HG03565 (cell line): ENCODE measurements around the gene GM2A.
"Not testable (repeated sequence)": the region's sequence is repeated elsewhere in the genome, so short reads cannot be mapped to it uniquely, and the experiment has no call there.

ENCODE experiments used
- ATAC-seq: cut with Tn5 transposase; IDR thresholded peaks from one replicate; pipeline ENCODE4 v1.9.1; 2021; ENCODE audit warnings: mild to moderate bottlenecking, moderate library complexity; ENCODE audit not compliant: unreplicated experiment

The GM2A gene

GRCh38 chr5:151227918-151228447, 25.0 kb upstream of the GM2A start:
- no peak for ATAC-seq

DNA sequence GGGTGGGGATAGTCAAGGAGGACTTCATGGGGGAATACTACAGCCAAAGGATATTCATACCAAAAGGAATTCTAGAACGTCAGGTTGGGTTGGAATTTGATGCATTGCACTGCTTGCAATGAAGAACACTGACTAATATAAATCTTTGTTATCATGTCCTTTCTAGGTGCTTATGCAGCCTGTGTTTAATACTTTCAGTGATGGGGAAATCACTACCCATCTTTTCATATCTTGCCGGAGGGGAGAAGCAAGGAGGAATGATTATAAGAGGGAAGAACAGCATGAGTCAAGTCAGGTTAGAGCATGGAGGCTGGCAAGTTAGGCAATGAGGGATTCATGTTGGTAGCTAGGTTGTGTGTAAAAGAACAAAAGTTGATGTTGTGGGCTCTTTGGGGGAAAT, 24.0 kb upstream of the GM2A start:
- no peak for ATAC-seq

GRCh38 chr5:151230048-151230680, 22.8 kb upstream of the GM2A start:
- no peak for ATAC-seq

GRCh38 chr5:151231359-151231758, 21.6 kb upstream of the GM2A start:
- ATAC-seq = no peak

DNA sequence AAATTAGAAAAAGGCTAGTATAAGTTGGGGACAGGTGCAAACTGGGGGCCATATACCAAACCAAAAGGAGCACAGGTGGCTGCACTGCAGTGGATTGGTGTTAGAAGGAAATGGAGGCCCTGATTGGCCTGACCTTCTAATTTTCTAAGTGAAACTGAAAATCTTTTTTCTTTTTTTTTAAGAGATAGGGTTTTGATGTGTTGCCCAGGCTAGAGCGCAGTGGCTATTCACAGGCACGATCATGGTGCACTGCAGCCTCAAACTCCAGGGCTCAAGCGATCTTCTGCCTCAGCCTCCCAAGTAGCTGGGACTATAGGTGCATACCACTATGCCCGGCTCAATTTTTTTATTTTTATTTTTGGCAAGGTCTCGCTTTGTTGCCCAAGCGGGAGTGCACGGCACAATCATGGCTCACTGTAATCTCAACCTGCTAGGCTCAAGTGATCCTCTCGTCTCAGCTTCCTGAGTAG, 19.3 kb upstream of the GM2A start:
- ATAC-seq = peak; percentile 32

DNA sequence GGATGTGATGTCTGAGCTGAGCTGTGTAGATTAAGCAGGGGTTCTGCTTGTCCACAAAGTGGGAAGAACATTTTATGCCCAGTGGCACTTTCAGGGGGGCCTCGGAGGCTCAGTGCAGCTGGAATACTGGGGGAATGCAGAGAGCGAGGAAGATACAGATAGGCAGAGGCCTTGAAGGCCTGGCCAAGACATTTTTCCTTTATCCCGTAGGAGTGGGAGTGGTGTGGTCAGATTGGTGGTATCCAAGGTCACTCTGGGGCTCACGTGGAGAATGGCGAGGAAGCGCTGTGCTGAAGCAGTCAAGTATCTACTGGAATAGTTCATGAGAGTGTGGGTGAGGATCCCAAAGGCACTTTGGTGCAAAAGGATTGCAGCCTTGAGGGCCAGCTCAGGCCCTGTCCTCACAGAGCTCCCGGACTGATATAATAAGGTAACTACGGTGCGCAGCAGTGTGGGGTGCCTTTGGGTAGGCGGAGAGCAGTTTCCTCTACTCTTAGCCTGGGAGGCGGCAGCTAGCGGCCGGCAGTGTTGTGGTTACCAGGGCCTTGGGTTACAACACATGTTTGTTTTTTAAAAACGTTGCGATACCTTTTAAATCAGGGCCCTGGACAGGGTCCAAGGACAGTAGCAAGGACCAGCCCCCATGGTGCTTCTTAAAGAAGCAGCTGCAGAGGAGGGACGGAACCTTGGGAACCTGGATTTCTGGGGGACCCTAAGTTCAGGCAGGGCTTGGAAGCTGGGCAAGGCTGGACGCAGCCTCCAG, 18.3 kb upstream of the GM2A start:
- peak; percentile 71 for ATAC-seq

DNA sequence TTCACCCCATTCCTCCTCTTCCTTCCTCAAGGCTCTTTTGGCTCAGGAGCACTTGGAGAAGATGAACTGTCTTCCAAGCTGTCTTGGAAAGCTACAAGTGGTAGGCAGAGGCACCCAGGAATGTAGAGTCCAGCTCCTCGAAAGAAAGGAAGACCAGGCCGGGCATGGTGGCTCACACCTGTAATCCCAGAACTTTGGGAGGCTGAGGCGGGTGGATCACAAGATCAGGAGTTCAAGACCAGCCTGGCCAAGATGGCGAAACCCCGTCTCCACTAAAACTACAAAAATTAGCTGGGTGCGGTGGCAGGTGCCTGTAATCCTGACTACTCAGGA, 17.8 kb upstream of the GM2A start:
- not testable (repeated sequence) for ATAC-seq

- ATAC-seq = no peak
Observed at GRCh38 chr5:151236888-151237287, 16.1 kb upstream of the GM2A start.

DNA sequence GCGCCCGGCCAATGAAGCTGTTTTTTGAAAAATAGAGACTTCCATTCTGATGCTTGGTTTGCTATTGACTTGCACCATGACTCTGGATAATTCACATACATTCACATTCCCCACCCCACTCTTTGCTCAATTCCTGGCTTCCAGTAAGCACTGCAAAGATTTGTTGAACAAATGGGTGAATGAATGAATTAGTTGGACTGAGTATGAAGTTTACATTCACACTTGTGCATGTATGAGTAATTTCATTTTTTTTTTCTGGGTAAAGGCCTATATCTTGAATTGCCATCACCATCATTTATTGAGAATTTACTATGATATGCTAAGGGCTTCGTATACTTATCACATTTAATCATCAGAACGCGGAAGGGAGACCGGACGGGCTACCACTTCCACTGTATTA, 15.3 kb upstream of the GM2A start:
- no peak for ATAC-seq

- ATAC-seq = peak; percentile 31
Observed at GRCh38 chr5:151238303-151238741, 14.7 kb upstream of the GM2A start.

DNA sequence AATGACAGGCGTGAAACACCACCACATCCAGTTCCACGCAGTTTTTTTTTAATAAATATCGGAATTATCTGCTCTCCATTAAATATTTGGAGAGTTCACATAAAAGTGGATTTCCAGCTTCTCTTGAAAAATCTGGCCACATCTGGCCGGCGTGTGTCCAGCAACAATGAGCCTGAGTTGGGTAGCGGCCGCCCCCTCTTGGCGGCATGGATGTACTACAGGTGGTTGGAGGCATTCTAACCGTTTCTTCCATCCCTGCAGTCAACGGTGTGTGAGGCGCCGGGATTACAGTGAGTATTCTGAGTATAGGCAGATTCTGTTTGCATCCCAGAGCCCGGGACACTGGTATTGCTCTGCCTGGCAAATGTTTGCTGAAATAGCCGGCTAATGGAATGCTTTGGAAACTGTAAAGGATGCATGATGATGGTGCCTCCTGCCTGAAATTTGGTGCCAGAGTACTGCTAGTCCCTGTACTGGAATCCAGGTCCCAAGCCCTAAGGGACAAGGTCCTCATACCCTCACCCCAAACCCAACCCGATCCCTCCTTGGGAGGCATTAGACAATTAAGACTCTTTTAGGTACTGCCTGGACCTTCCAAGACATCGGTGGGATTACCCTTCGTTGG, 13.6 kb upstream of the GM2A start:
- ATAC-seq = peak; percentile 30

GRCh38 chr5:151240268-151240835, 12.6 kb upstream of the GM2A start:
- ATAC-seq = not testable (repeated sequence)

DNA sequence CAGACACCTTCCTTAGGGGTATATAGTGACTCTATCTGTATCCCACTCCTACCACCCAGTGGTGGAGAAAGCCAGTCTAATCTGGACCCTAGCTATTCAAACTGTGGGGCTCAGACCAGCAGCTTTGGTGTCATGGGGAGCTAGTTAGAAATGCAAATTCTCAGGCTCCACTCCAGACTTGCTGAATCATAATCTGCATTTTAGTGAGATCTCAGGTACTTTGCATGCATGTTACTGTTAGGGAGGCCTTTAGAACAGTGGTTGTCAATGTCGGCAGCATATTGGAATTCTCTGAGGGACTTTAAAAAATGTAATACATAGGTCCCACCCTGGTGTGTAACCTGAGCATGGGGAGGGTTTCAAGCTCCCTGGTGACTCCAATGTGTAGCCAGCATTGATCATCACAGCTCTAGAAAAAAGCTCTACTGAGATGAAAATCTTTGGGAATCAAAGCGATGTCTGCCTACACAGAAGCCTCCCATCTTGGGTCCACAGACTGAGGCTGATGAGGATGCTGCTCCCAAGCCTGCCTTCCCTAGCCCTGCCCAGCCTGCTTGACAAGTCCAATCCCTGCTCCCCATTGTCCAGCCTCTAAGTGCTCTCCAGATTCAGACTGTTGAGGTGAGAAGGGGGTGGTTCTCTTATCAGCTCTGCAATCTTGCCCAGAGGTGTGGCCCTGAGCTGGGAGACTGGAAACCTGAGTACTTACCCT, 11.9 kb upstream of the GM2A start:
- ATAC-seq = peak; percentile 30

DNA sequence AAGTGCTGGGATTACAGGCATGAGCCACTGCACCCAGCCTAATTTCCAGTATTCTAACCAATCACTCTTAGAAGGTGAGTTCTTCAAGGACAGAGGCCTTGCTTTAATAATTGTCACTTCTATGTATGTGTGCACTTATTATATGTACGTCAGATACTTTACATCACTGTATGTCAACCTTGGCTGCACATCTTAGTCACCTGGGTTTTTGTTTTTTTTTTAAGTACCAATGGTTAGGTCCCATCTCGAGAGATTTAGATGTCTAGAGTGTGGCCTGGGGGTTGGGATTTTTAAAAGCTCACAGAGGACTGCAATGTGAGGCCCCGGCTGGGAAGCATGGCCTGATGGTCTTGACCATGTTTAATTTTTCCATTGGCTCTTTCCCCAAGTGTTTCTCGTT, 9.9 kb upstream of the GM2A start:
- ATAC-seq = no peak

- no peak for ATAC-seq
Observed at GRCh38 chr5:151243564-151243963, 9.4 kb upstream of the GM2A start.

DNA sequence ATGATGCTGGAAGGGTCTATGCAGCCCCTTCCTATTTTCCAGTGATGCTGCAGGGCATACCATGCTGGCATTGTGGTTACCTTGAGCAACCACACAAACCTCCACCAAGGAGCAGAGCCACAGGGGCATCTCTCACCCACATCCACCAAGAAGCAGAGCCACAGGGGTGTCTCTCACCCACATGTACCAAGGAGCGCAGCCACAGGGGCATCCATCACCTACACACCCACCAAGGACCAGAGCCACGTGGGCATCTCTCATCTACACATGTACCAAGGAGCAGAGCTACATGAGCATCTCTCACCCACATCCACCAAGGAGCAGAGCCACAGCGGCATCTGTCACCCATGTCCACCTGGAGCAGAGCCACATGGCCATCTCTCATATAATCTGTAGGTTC, 8.8 kb upstream of the GM2A start:
- ATAC-seq = no peak

DNA sequence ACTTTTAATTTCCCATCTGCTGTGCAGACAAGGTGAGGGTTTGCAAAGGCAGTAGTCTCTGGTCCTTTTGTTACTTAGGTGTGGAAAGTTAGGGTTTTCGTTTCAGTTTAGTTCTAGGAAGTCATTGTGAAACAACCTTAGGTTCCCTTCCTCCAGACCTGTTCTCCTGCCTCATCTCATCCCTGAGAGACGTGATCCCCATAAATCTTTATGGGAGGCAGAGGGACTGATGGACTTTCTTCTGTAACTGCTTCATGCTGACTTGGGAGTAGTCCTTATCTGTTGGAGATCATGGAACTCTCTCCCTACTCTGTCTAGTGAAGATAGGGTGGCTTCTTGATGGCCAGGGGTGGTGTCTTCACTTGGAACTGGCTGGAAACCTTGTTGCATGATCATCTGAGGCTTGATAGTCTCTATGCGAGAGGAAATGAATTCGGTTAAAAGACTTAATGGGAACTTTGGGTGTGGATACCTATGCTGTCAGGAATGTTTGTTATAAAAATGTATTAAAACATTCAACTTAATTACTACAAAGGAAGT, 7.2 kb upstream of the GM2A start:
- no peak for ATAC-seq

DNA sequence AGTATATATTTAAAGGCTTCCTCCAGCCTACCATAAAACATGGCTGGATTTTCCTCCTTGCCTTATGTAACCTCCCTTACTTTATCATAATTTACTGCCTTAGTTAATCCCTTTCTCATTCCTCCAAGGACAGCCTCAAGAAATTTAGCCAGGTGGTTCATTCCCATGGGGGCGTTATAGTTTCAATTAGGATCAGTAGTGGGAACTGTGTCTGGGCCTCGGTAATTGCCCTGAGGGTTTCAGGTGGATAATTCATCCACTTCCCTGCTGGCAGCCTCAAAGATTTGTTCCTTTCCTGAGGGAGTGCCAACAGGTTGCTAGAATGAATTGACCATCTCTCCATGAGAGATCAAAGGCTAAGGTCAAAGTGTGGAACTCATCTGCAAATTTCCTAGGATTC, 4.3 kb upstream of the GM2A start:
- ATAC-seq = no peak

DNA sequence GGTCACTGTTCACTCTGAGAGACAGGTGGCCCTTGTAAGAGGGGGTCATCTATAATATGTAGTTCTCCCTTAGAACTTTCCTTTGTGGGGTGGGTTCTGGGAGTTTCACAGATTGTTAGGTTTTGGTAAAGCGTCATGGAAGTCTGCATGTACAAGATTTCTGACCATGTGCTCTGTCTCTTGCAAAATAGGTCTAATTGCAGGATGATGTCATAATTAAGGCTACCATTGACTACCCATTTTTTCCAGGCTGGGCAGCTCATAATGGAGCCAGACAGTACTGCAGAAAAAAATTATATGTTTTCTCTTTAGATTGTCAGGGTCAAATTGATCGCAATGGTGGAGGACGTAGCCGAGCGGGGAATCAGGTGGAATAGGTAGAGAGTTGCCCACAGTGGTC, 3.7 kb upstream of the GM2A start:
- no peak for ATAC-seq

- no peak for ATAC-seq
Observed at GRCh38 chr5:151250346-151251000, 2.5 kb upstream of the GM2A start.
